HEK293 (cell line): ENCODE data around the gene IP6K3.

ENCODE experiments used
- KLF10 ChIP-seq: fragments of 450-650 bp; IDR thresholded peaks from 2 replicates; pipeline ENCODE4 v1.5.1; 2018; ENCODE audit warnings: missing biosample characterization, mild to moderate bottlenecking, missing genetic modification characterization
- KLF17 ChIP-seq: fragments of 450-650 bp; formaldehyde crosslinking; IDR thresholded peaks from 2 replicates; pipeline ENCODE4 v1.5.1; 2016; ENCODE audit warnings: missing biosample characterization, missing genetic modification characterization
- OSR2 ChIP-seq: fragments of 450-650 bp; formaldehyde crosslinking; IDR thresholded peaks from 2 replicates; pipeline ENCODE4 v1.5.1; 2016; ENCODE audit warnings: missing biosample characterization, missing genetic modification characterization
- PRDM10 ChIP-seq: fragments of 450-650 bp; formaldehyde crosslinking; IDR thresholded peaks from 2 replicates; pipeline ENCODE4 v1.5.1; 2016; ENCODE audit warnings: missing biosample characterization, missing genetic modification characterization
- SP7 ChIP-seq: fragments of 450-650 bp; formaldehyde crosslinking; IDR thresholded peaks from 2 replicates; pipeline ENCODE4 v1.5.1; 2016; ENCODE audit warnings: missing biosample characterization, missing genetic modification characterization
- ZBTB11 ChIP-seq: fragments of 450-650 bp; formaldehyde crosslinking; conservative IDR thresholded peaks from 2 replicates; pipeline ENCODE4 v1.5.1; 2016; ENCODE audit warnings: low read depth, missing biosample characterization, missing genetic modification characterization
- ZBTB17 ChIP-seq: fragments of 450-650 bp; formaldehyde crosslinking; IDR thresholded peaks from 2 replicates; pipeline ENCODE4 v1.5.1; 2016; ENCODE audit warnings: missing biosample characterization, missing genetic modification characterization
- ZBTB44 ChIP-seq: fragments of 450-650 bp; IDR thresholded peaks from 2 replicates; pipeline ENCODE4 v1.5.1; 2018; ENCODE audit warnings: missing biosample characterization, mild to moderate bottlenecking, missing genetic modification characterization
- ZBTB48 ChIP-seq: fragments of 450-650 bp; formaldehyde crosslinking; IDR thresholded peaks from 2 replicates; pipeline ENCODE4 v1.5.1; 2016; ENCODE audit warnings: missing biosample characterization, missing genetic modification characterization
- ZBTB8A ChIP-seq: fragments of 450-650 bp; formaldehyde crosslinking; IDR thresholded peaks from 2 replicates; pipeline ENCODE4 v1.5.1; 2016; ENCODE audit warnings: missing biosample characterization, missing genetic modification characterization
- ZFP37 ChIP-seq: fragments of 450-650 bp; formaldehyde crosslinking; IDR thresholded peaks from 2 replicates; pipeline ENCODE4 v1.5.1; 2016; ENCODE audit warnings: missing biosample characterization, missing genetic modification characterization
- ZFP69B ChIP-seq: fragments of 450-650 bp; formaldehyde crosslinking; IDR thresholded peaks from 2 replicates; pipeline ENCODE4 v1.5.1; 2016; ENCODE audit warnings: missing biosample characterization, missing genetic modification characterization
- ZNF10 ChIP-seq: fragments of 450-650 bp; formaldehyde crosslinking; IDR thresholded peaks from 2 replicates; pipeline ENCODE4 v1.5.1; 2017; ENCODE audit warnings: missing biosample characterization, missing genetic modification characterization
- ZNF121 ChIP-seq: fragments of 450-650 bp; formaldehyde crosslinking; IDR thresholded peaks from 2 replicates; pipeline ENCODE4 v1.5.1; 2016; ENCODE audit warnings: missing biosample characterization, missing genetic modification characterization
- ZNF140 ChIP-seq: fragments of 450-650 bp; formaldehyde crosslinking; IDR thresholded peaks from 2 replicates; pipeline ENCODE4 v1.5.1; 2016; ENCODE audit warnings: missing biosample characterization, missing genetic modification characterization
- ZNF157 ChIP-seq: fragments of 450-650 bp; formaldehyde crosslinking; IDR thresholded peaks from 2 replicates; pipeline ENCODE4 v1.5.1; 2016; ENCODE audit warnings: missing biosample characterization, missing genetic modification characterization
- ZNF398 ChIP-seq: fragments of 450-650 bp; formaldehyde crosslinking; IDR thresholded peaks from 2 replicates; pipeline ENCODE4 v1.5.1; 2017; ENCODE audit warnings: missing biosample characterization, missing genetic modification characterization
- ZNF423 ChIP-seq: fragments of 450-650 bp; formaldehyde crosslinking; IDR thresholded peaks from 2 replicates; pipeline ENCODE4 v1.5.1; 2016; ENCODE audit warnings: missing biosample characterization, missing genetic modification characterization
- ZNF513 ChIP-seq: fragments of 450-650 bp; IDR thresholded peaks from 2 replicates; pipeline ENCODE4 v1.5.1; 2018; ENCODE audit warnings: missing biosample characterization, missing genetic modification characterization
- ZNF544 ChIP-seq: fragments of 450-650 bp; formaldehyde crosslinking; IDR thresholded peaks from 2 replicates; pipeline ENCODE4 v1.5.0; 2017; ENCODE audit warnings: missing biosample characterization, missing genetic modification characterization
- ZNF677 ChIP-seq: fragments of 450-650 bp; IDR thresholded peaks from 2 replicates; pipeline ENCODE4 v1.5.0; 2018; ENCODE audit warnings: missing biosample characterization, mild to moderate bottlenecking, missing genetic modification characterization, moderate library complexity
- ZNF704 ChIP-seq: fragments of 450-650 bp; formaldehyde crosslinking; IDR thresholded peaks from 2 replicates; pipeline ENCODE4 v1.5.1; 2016; ENCODE audit warnings: missing biosample characterization, missing genetic modification characterization
- ZNF768 ChIP-seq: fragments of 450-650 bp; formaldehyde crosslinking; IDR thresholded peaks from 2 replicates; pipeline ENCODE4 v1.5.1; 2018; ENCODE audit warnings: missing biosample characterization, mild to moderate bottlenecking, missing genetic modification characterization
- ZSCAN23 ChIP-seq: fragments of 450-650 bp; formaldehyde crosslinking; IDR thresholded peaks from 2 replicates; pipeline ENCODE4 v1.5.1; 2016; ENCODE audit warnings: missing biosample characterization, missing genetic modification characterization

The IP6K3 gene

GRCh38 chr6:33771146-33772081 is 24.7 kb upstream of the IP6K3 start (continued):
- TF ChIP-seq ZBTB11 (tag by site-specific recombination) (no peak), ZNF544 (tag by site-specific recombination) (no peak), ZBTB48 (tag by site-specific recombination) (peak; percentile 96), ZNF10 (tag by site-specific recombination) (peak; percentile 52; the same call in 1 of the 2 replicates), SP7 (tag by site-specific recombination) (peak; percentile 34; the same call in 1 of the 2 replicates), ZSCAN23 (tag by site-specific recombination) (no peak), ZNF704 (tag by site-specific recombination) (no peak), ZNF157 (tag by site-specific recombination) (no peak), ZBTB17 (tag by site-specific recombination) (peak; percentile 94), ZNF768 (tag by site-specific recombination) (peak; percentile 80; the same call in 1 of the 2 replicates), ZNF677 (tag by site-specific recombination) (no peak), ZNF398 (tag by site-specific recombination) (0 out of 2 replicates have a peak, but pooled peaks have one; percentile 32), KLF10 (tag by site-specific recombination) (0 out of 2 replicates have a peak, but pooled peaks have one; percentile 29), ZFP69B (tag by site-specific recombination) (peak; percentile 85), ZNF423 (tag by site-specific recombination) (peak; percentile 78), ZBTB8A (tag by site-specific recombination) (peak; percentile 43), PRDM10 (tag by site-specific recombination) (peak; percentile 10; the same call in 1 of the 2 replicates), ZNF513 (tag by site-specific recombination) (no peak), OSR2 (tag by site-specific recombination) (peak; percentile 85), KLF17 (tag by site-specific recombination) (peak; percentile 78; the same call in 1 of the 2 replicates), ZNF140 (tag by site-specific recombination) (no peak), ZBTB44 (tag by site-specific recombination) (0 out of 2 replicates have a peak, but pooled peaks have one; percentile 54), ZFP37 (tag by site-specific recombination) (peak; percentile 77; the same call in 1 of the 2 replicates), ZNF121 (no peak)
